ENCODE data around the gene FADS6. TPM values are rescaled to one million over a fixed set of nuclear protein-coding genes. Genes with fewer than 3 reads are reported as not detected.

The FADS6 gene
- polyA plus RNA-seq, 1 experiment: not detected

DNA sequence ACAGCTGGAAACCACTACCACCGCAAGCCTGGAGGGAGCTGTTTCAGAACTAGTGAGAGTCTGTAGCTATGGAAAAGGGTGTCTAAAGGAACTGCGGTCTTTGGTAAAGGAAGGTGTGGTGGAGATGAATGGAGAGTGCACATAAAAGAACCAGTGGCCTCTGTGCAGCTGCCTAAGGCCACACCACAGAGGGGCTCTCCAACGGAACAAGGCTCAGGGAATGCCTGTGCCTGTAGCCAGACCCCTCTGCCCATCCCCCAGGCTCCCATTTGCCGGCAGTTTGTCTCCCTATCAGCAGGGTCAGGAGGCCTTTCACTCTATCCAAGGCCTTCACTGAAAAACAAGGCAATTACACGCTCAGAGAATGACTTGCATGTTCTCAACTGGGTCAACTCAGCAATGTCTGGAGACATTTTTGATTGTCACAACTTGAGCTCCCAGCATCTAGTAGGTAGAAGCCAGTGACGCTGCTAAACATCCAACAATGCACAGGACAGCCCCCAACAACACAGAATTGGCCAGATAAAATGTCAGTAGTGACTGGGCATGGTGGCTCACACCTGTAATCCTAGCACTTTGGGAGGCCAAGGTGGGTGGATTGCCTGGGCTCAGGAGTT lies 17.3 kb downstream of the FADS6 start:
- CTCF ChIA-PET: interaction anchor here (1.0 to 1.7 kb wide), 4 partner anchors 11 to 85 kb away, joined by 3 to 5 read pairs (median 4); no protein-coding TSS in a partner anchor

DNA sequence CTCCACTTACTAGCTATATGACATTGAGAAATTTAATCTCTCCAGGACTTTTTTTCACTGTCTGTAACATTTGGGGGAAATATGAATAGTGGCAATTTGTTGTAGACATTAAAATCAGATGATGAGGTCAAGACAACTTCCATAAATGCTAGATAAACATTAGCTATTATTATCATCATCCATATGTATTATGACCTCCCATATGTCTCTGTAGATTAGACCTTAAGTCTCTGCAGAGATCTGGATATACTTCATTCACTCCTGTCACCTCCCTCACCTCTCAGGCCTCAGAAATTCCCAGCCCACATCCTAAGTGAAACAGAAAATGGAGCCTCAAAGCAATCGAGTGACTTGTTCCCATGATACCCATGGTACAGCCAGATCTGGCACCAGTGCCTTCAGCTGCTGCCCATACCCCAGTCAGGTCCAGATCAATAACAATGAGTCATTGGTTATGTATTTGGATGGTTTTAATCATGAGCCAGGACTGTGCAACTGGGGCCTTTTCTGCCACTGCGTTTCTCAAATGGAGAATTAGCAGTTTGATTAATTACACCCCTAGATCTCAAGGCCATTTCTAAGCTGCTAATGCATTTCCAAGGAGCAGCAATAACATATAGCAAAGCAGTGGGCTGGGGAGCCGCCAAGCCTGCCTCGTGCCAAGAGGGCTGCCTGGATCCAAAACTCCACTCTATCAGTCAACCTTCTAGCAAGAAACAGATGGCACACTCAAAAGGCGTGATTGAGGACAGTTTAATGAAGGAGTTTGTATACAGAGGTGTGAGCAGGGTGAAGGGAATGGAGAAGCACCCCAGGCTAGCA lies 18.1 kb downstream of the FADS6 start:
- TF ChIP-seq, protein P1, sequence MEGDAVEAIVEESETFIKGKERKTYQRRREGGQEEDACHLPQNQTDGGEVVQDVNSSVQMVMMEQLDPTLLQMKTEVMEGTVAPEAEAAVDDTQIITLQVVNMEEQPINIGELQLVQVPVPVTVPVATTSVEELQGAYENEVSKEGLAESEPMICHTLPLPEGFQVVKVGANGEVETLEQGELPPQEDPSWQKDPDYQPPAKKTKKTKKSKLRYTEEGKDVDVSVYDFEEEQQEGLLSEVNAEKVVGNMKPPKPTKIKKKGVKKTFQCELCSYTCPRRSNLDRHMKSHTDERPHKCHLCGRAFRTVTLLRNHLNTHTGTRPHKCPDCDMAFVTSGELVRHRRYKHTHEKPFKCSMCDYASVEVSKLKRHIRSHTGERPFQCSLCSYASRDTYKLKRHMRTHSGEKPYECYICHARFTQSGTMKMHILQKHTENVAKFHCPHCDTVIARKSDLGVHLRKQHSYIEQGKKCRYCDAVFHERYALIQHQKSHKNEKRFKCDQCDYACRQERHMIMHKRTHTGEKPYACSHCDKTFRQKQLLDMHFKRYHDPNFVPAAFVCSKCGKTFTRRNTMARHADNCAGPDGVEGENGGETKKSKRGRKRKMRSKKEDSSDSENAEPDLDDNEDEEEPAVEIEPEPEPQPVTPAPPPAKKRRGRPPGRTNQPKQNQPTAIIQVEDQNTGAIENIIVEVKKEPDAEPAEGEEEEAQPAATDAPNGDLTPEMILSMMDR (IDR thresholded peaks at IDR 0.05; ENCODE audit: insufficient read depth, low read depth, low read length): no peak
- no peak for DNase-seq (ENCODE audit: low read depth)
- Histone ChIP-seq H3K36me3 (ENCODE audit: control insufficient read depth, insufficient read depth, low read length) (no peaks in the 10 kb centered on the region), H3K27me3 (ENCODE audit: control insufficient read depth, insufficient read depth, low read length) (peaks cover 11% of the 10 kb centered on the region), H3K4me3 (ENCODE audit: low read depth, low read length) (no peak overlapping the region)
- ChIA-PET CTCF (interaction anchor here (0.7 to 1.7 kb wide), 5 partner anchors 10 to 86 kb away, joined by 3 to 4 read pairs (median 3); no protein-coding TSS in a partner anchor), POLR2A (no interaction called here)

More for the DNA sequence above, 17.3 kb downstream of the FADS6 start:
- peaks cover 11% of the 10 kb centered on the region for H3K27me3 ChIP-seq (ENCODE audit: control insufficient read depth, insufficient read depth, low read length)
- H3K4me3 ChIP-seq (ENCODE audit: low read depth, low read length): no peak overlapping the region
- no peak for DNase-seq (ENCODE audit: low read depth)
- POLR2A ChIA-PET: no interaction called here
- H3K36me3 ChIP-seq (ENCODE audit: control insufficient read depth, insufficient read depth, low read length): no peaks in the 10 kb centered on the region
- TF ChIP-seq, protein P1 (IDR thresholded peaks at IDR 0.05; ENCODE audit: insufficient read depth, low read depth, low read length): no peak

DNA sequence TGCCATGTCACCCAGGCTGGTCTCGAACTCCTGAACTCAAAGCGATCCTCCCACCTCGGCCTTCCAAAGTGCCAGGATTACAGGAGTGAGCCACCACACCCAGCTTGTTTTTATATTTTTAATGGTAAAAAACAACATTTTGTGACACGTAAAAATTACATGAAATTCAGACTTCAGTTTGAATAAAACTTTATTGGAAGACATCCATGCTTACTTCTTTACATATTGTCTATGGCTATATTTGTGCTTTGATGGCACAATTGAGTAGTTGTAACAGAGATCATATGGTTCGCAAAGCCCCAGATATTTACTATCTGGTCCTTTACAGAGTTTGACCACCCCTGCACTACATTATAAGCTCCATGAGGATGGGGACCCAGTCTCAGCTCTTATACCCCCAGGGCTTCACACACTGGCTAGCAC lies 18.8 kb downstream of the FADS6 start:
- TF ChIP-seq, protein P1 (IDR thresholded peaks at IDR 0.05; ENCODE audit: insufficient read depth, low read depth, low read length): no peak
- Histone ChIP-seq H3K27me3 (ENCODE audit: control insufficient read depth, insufficient read depth, low read length) (peaks cover 9% of the 10 kb centered on the region), H3K36me3 (ENCODE audit: control insufficient read depth, insufficient read depth, low read length) (peaks cover 2% of the 10 kb centered on the region; the same call in 1 of the 2 replicates), H3K4me3 (ENCODE audit: low read depth, low read length) (no peak overlapping the region)
- POLR2A ChIA-PET: no interaction called here
- no peak for DNase-seq (ENCODE audit: low read depth)
- CTCF ChIA-PET: interaction anchor here (0.7 to 1.7 kb wide), 3 partner anchors 13 to 87 kb away, joined by 3 to 4 read pairs (median 4); no protein-coding TSS in a partner anchor

DNA sequence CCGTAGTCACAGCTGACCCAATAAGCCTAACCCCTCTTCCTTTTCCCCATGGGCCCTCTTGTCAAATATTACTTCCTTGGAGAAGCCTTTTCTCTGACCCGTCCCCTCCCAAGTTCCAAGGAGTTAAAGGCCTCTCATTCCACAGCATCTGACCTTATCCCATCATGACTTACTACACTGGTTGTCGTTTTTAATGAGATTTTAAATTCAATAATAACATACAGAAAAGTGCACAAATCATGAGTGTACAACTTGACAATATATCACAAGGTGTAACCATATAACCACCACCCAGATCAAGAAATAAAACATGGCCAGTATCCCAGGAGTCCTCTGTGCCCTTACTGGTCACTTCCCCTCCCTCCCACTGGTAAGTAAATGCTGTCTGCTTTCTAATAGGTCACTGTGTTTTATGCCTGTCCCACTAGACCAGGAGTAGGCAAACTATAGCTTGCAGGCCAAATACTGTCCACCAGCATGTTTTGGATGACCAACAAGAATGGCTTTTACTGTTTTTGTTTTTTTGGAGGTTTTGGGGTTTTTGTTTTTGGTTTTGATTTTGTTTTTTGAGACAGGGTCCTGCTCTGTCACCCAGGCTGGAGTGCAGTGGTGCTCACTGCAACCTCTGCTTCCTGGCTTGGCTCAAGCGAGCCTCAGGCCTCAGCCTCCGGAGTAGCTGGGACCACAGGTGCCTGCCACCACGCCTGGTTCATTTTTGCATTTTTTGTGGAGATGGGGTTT lies 19.4 kb downstream of the FADS6 start:
- Histone ChIP-seq H3K36me3 (ENCODE audit: control insufficient read depth, insufficient read depth, low read length) (peaks cover 2% of the 10 kb centered on the region; the same call in 1 of the 2 replicates), H3K4me3 (ENCODE audit: low read depth, low read length) (peak overlapping the region; percentile 56), H3K27me3 (ENCODE audit: control insufficient read depth, insufficient read depth, low read length) (peaks cover 9% of the 10 kb centered on the region)
- TF ChIP-seq, protein P1 (IDR thresholded peaks at IDR 0.05; ENCODE audit: insufficient read depth, low read depth, low read length): no peak
- DNase-seq (ENCODE audit: low read depth): no peak
- ChIA-PET POLR2A (no interaction called here), CTCF (interaction anchor here (0.7 to 1.7 kb wide), 7 partner anchors 14 to 240 kb away, joined by 3 to 7 read pairs (median 3); no protein-coding TSS in a partner anchor)
